HG02973 (cell line): ENCODE measurements around the gene ZNF385C.

Experiments
- ATAC-seq: cut with Tn5 transposase; IDR thresholded peaks from one replicate; pipeline ENCODE4 v1.9.1; 2021; ENCODE audit warnings: moderate library complexity; ENCODE audit not compliant: unreplicated experiment

ZNF385C gene

GRCh38 chr17:42081516-42082129 is 16.6 kb downstream of the ZNF385C start:
- no peak for ATAC-seq

GRCh38 chr17:42079541-42079940 is 18.7 kb downstream of the ZNF385C start:
- no peak for ATAC-seq

- no peak for ATAC-seq
These were observed 19.8 kb downstream of the ZNF385C start for GRCh38 chr17:42078396-42079043.

GRCh38 chr17:42077755-42078154 is 20.5 kb downstream of the ZNF385C start:
- no peak for ATAC-seq

- ATAC-seq: no peak
These were observed 21.3 kb downstream of the ZNF385C start for GRCh38 chr17:42076797-42077559.

- ATAC-seq: no peak
These were observed 22.5 kb downstream of the ZNF385C start for GRCh38 chr17:42075789-42076188.

GRCh38 chr17:42072323-42073187 is 25.7 kb downstream of the ZNF385C start:
- ATAC-seq: no peak

- no peak for ATAC-seq
These were observed 26.5 kb downstream of the ZNF385C start for GRCh38 chr17:42071810-42072209.

- ATAC-seq: no peak
These were observed 29.3 kb downstream of the ZNF385C start for GRCh38 chr17:42068979-42069378.

- no peak for ATAC-seq
These were observed 30.7 kb downstream of the ZNF385C start for GRCh38 chr17:42067371-42068091.

GRCh38 chr17:42065201-42065600 is 33.1 kb downstream of the ZNF385C start:
- no peak for ATAC-seq

GRCh38 chr17:42062681-42063080 is 35.6 kb downstream of the ZNF385C start:
- no peak for ATAC-seq

- no peak for ATAC-seq
These were observed 36.4 kb downstream of the ZNF385C start for GRCh38 chr17:42061646-42062487.

GRCh38 chr17:42060231-42060630 is 38.0 kb downstream of the ZNF385C start:
- no peak for ATAC-seq

GRCh38 chr17:42059815-42060214 is 38.5 kb downstream of the ZNF385C start:
- no peak for ATAC-seq

- no peak for ATAC-seq
These were observed 40.2 kb downstream of the ZNF385C start for GRCh38 chr17:42058063-42058462.

GRCh38 chr17:42056635-42057034 is 41.6 kb downstream of the ZNF385C start:
- no peak for ATAC-seq

GRCh38 chr17:42055496-42055895 is 42.8 kb downstream of the ZNF385C start:
- no peak for ATAC-seq

- no peak for ATAC-seq
These were observed 43.2 kb downstream of the ZNF385C start for GRCh38 chr17:42055027-42055426.
